HepG2 (cell line): Measurements from ENCODE around the gene GGA2. TPM values are rescaled to one million over a fixed set of nuclear protein-coding genes. Genes with fewer than 3 reads are reported as not detected.

Source experiments
- BRCA1 ChIP-seq: sonication (generic); formaldehyde crosslinking; IDR thresholded peaks from 2 replicates; pipeline ENCODE4 v1.4.0; 2020; ENCODE audit warnings: missing genetic modification reagents
- DR1 ChIP-seq: sonication (generic); formaldehyde crosslinking; IDR thresholded peaks from 2 replicates; pipeline ENCODE4 v1.8.0; 2021; ENCODE audit warnings: mild to moderate bottlenecking, missing genetic modification reagents, inconsistent platforms
- HIVEP1 ChIP-seq: sonication (generic); formaldehyde crosslinking; IDR thresholded peaks from 2 replicates; pipeline ENCODE4 v1.4.0; 2020; ENCODE audit warnings: mild to moderate bottlenecking, missing genetic modification reagents
- PRPF4 ChIP-seq: fragments of 200-400 bp; formaldehyde crosslinking; IDR thresholded peaks from 2 replicates; pipeline ENCODE4 v1.6.1; 2016; ENCODE audit warnings: low read length, low read depth; ENCODE audit not compliant: poor library complexity, severe bottlenecking
- RAD51 ChIP-seq: fragments of 450-650 bp; IDR thresholded peaks from 2 replicates; pipeline ENCODE4 v1.6.1; 2016; ENCODE audit warnings: borderline replicate concordance
- ZNF136 ChIP-seq: sonication (generic); formaldehyde crosslinking; IDR thresholded peaks from 2 replicates; pipeline ENCODE4 v1.8.1; 2022; ENCODE audit warnings: low read depth, mild to moderate bottlenecking, moderate library complexity, missing genetic modification reagents
- ZNF589 ChIP-seq: sonication (generic); formaldehyde crosslinking; conservative IDR thresholded peaks from 2 replicates; pipeline ENCODE4 v1.8.0; 2022; ENCODE audit warnings: mild to moderate bottlenecking, moderate library complexity, missing genetic modification reagents
- ZNF841 ChIP-seq: sonication (generic); formaldehyde crosslinking; IDR thresholded peaks from 2 replicates; pipeline ENCODE4 v1.8.1; 2023; ENCODE audit warnings: missing genetic modification reagents, borderline replicate concordance
- polyA plus RNA-seq, 8 experiments: library from polyadenylated mRNA; depleted of rRNA in 3 of 8; stranded (reverse) in 7 of 8; unstranded in 1 of 8; fragments of >200 nt; fragmentation: Illumina TruSeq in 4 of 8; extraction: Trizol in 4 of 8; gene quantifications; 2 replicates each; pipeline versions ENCODE4 v1.2.1 to v1.2.3, GENCODE V29; 2011 to 2016; ENCODE audit warnings: low read depth in 4 of 8, missing spikeins in 1 of 8, mixed read lengths in 1 of 8; ENCODE audit not compliant: insufficient read depth in 1 of 8
- total RNA-seq, 5 experiments: library from RNA; depleted of rRNA; stranded (reverse); fragments of >200 nt; fragmentation: Illumina TruSeq; extraction: Trizol; gene quantifications; 2 replicates each; pipeline ENCODE4 v1.2.3, GENCODE V29; 2016; ENCODE audit warnings: low read depth in 1 of 5
- TF ChIP-seq, protein P1 (sequence below): sonication (generic); formaldehyde crosslinking; IDR thresholded peaks from 2 replicates; pipeline ENCODE4 v1.4.0; 2020; ENCODE audit warnings: missing genetic modification reagents, borderline replicate concordance
- TF ChIP-seq, protein P2 (sequence below): sonication (generic); formaldehyde crosslinking; IDR thresholded peaks from 2 replicates; pipeline ENCODE4 v1.8.0; 2022; ENCODE audit warnings: mild to moderate bottlenecking, missing genetic modification reagents; ENCODE audit not compliant: insufficient replicate concordance
- TF ChIP-seq, protein P3 (sequence below): sonication (generic); formaldehyde crosslinking; IDR thresholded peaks from 2 replicates; pipeline ENCODE4 v1.8.1; 2023; ENCODE audit warnings: mild to moderate bottlenecking, missing genetic modification reagents, borderline replicate concordance
- TF ChIP-seq, protein P4 (sequence below): sonication (generic); formaldehyde crosslinking; IDR thresholded peaks from 2 replicates; pipeline ENCODE4 v1.4.0; 2020; ENCODE audit warnings: mild to moderate bottlenecking, missing genetic modification reagents, borderline replicate concordance
- TF ChIP-seq, protein P5 (sequence below), 2 experiments: sonication (generic) in 1 of 2; formaldehyde crosslinking in 1 of 2; IDR thresholded peaks; 2 replicates each; pipeline versions ENCODE4 v1.4.0 to v1.6.1; 2016 to 2020; ENCODE audit warnings: borderline replicate concordance in 1 of 2, low read depth in 1 of 2, mild to moderate bottlenecking in 1 of 2, missing genetic modification reagents in 1 of 2

Gene GGA2
- total and polyA plus RNA-seq, 2 of the 13 experiments (the other 11 are each of a cell fraction or from before 2014, with no cell fraction given) = 51.5 to 69.8 TPM

DNA sequence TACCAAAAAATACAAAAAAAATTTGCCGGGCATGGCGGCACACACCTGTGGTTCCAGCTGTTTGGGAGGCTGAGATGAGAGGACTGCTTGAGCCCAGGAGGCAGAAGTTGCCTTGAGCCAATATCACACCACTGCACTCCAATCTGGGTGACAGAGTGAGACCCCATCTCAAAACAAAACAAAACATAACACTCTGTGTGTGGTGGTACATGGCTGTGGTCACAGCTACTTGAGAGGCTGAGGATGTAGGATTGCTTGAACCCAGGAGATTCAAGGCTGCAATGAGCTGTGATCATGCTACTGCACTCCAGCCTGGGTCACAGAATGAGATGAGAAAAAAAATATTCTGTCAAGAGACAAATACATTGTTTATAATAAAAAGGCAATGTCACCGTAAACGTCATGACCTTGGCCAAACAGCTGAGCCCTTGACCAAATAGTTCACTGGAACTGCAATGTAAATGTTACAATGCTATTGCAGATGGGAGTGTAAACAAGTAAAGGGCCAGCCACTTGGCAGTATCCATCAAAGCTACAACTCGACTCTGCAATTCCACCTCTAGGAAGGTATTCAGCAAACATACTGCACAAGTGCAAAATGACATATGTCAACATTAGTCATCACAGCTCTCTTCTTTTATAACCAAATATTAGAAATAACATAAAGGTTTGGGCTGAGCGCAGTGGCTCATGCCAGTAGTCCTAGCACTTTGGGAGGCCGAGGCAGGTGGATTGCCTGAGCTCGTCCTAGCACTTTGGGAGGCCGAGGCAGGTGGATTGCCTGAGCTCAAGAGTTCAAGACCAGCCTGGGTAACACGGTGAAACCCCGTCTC lies 29.9 kb upstream of the GGA2 start (continued):
- TF ChIP-seq, protein P1, sequence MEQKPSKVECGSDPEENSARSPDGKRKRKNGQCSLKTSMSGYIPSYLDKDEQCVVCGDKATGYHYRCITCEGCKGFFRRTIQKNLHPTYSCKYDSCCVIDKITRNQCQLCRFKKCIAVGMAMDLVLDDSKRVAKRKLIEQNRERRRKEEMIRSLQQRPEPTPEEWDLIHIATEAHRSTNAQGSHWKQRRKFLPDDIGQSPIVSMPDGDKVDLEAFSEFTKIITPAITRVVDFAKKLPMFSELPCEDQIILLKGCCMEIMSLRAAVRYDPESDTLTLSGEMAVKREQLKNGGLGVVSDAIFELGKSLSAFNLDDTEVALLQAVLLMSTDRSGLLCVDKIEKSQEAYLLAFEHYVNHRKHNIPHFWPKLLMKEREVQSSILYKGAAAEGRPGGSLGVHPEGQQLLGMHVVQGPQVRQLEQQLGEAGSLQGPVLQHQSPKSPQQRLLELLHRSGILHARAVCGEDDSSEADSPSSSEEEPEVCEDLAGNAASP (CRISPR knock-in tag) = peak; percentile 91
- TF ChIP-seq, protein P2, sequence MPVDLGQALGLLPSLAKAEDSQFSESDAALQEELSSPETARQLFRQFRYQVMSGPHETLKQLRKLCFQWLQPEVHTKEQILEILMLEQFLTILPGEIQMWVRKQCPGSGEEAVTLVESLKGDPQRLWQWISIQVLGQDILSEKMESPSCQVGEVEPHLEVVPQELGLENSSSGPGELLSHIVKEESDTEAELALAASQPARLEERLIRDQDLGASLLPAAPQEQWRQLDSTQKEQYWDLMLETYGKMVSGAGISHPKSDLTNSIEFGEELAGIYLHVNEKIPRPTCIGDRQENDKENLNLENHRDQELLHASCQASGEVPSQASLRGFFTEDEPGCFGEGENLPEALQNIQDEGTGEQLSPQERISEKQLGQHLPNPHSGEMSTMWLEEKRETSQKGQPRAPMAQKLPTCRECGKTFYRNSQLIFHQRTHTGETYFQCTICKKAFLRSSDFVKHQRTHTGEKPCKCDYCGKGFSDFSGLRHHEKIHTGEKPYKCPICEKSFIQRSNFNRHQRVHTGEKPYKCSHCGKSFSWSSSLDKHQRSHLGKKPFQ (CRISPR knock-in tag) = peak; percentile 64
- TF ChIP-seq HIVEP1 (CRISPR knock-in tag) = no peak
- TF ChIP-seq, protein P3, sequence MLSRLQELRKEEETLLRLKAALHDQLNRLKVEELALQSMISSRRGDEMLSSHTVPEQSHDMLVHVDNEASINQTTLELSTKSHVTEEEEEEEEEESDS (CRISPR knock-in tag) = peak; percentile 70; the same call in 1 of the 2 replicates
- TF ChIP-seq, protein P4, sequence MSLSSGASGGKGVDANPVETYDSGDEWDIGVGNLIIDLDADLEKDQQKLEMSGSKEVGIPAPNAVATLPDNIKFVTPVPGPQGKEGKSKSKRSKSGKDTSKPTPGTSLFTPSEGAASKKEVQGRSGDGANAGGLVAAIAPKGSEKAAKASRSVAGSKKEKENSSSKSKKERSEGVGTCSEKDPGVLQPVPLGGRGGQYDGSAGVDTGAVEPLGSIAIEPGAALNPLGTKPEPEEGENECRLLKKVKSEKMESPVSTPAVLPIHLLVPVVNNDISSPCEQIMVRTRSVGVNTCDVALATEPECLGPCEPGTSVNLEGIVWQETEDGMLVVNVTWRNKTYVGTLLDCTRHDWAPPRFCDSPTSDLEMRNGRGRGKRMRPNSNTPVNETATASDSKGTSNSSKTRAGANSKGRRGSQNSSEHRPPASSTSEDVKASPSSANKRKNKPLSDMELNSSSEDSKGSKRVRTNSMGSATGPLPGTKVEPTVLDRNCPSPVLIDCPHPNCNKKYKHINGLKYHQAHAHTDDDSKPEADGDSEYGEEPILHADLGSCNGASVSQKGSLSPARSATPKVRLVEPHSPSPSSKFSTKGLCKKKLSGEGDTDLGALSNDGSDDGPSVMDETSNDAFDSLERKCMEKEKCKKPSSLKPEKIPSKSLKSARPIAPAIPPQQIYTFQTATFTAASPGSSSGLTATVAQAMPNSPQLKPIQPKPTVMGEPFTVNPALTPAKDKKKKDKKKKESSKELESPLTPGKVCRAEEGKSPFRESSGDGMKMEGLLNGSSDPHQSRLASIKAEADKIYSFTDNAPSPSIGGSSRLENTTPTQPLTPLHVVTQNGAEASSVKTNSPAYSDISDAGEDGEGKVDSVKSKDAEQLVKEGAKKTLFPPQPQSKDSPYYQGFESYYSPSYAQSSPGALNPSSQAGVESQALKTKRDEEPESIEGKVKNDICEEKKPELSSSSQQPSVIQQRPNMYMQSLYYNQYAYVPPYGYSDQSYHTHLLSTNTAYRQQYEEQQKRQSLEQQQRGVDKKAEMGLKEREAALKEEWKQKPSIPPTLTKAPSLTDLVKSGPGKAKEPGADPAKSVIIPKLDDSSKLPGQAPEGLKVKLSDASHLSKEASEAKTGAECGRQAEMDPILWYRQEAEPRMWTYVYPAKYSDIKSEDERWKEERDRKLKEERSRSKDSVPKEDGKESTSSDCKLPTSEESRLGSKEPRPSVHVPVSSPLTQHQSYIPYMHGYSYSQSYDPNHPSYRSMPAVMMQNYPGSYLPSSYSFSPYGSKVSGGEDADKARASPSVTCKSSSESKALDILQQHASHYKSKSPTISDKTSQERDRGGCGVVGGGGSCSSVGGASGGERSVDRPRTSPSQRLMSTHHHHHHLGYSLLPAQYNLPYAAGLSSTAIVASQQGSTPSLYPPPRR = peak; percentile 99
- TF ChIP-seq, protein P5, sequence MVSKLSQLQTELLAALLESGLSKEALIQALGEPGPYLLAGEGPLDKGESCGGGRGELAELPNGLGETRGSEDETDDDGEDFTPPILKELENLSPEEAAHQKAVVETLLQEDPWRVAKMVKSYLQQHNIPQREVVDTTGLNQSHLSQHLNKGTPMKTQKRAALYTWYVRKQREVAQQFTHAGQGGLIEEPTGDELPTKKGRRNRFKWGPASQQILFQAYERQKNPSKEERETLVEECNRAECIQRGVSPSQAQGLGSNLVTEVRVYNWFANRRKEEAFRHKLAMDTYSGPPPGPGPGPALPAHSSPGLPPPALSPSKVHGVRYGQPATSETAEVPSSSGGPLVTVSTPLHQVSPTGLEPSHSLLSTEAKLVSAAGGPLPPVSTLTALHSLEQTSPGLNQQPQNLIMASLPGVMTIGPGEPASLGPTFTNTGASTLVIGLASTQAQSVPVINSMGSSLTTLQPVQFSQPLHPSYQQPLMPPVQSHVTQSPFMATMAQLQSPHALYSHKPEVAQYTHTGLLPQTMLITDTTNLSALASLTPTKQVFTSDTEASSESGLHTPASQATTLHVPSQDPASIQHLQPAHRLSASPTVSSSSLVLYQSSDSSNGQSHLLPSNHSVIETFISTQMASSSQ (IDR thresholded peaks at IDR 0.05; ENCODE audit: low read depth) = peak; percentile 81; the same call in 1 of the 2 replicates
- TF ChIP-seq, protein P5 (CRISPR knock-in tag; IDR thresholded peaks at IDR 0.05; ENCODE audit: borderline replicate concordance) = peak; percentile 82; the same call in 1 of the 2 replicates
- no peak for TF ChIP-seq DR1
- no peak for TF ChIP-seq PRPF4
- peak; percentile 83; the same call in 1 of the 2 replicates for TF ChIP-seq ZNF136 (CRISPR knock-in tag)
- TF ChIP-seq ZNF589 (CRISPR knock-in tag) = peak; percentile 74; the same call in 1 of the 2 replicates
- TF ChIP-seq RAD51 = no peak
- TF ChIP-seq BRCA1 = no peak; the same call in 1 of the 2 replicates
- TF ChIP-seq ZNF841 (CRISPR knock-in tag) = no peak
